Activated T-helper 2 cell treated with anti-CD3 and anti-CD28 coated beads, Interferon-gamma antibody, Interleukin-2, Interleukin-4, amounts not matched to agents 10 μg/mL and 5 μg/mL and 100 μg/mL, durations not matched to agents 14 hours and 24 hours and 36 hours (primary cell): Measurements from ENCODE around the gene ZGPAT. TPM values are rescaled to one million over a fixed set of nuclear protein-coding genes. Genes with fewer than 3 reads are reported as not detected.
A peak's percentile ranks its signal among the peaks of the same experiment; 100 is the strongest.

Source experiments
- DNase-seq: peaks from one replicate; pipeline ENCODE4 v3.0.0; 2021; ENCODE audit warnings: low spot score
- H3K27ac Mint-ChIP-seq: one replicate; pipeline ENCODE4 v1.8.0; 2021; ENCODE audit warnings: mixed read lengths
- H3K27me3 Mint-ChIP-seq: one replicate; pipeline ENCODE4 v1.8.0; 2021; ENCODE audit warnings: low read depth, mixed read lengths
- H3K36me3 Mint-ChIP-seq: one replicate; pipeline ENCODE4 v1.8.0; 2021; ENCODE audit warnings: low read depth, mixed read lengths
- H3K4me1 Mint-ChIP-seq: one replicate; pipeline ENCODE4 v1.8.0; 2021; ENCODE audit warnings: low read depth, mixed read lengths
- H3K4me3 Mint-ChIP-seq: one replicate; pipeline ENCODE4 v1.8.0; 2021; ENCODE audit warnings: low read depth, mild to moderate bottlenecking, moderate library complexity, mixed read lengths
- H3K9me3 Mint-ChIP-seq: one replicate; pipeline ENCODE4 v1.8.0; 2021; ENCODE audit warnings: mixed read lengths
- intact Hi-C: fragments of 100-400 bp; cut with micrococcal nuclease; formaldehyde crosslinking; loops from one replicate; pipeline ENCODE4 v1.15.1; 2023
- total RNA-seq: library from RNA; stranded (reverse); gene quantifications from 2 replicates; pipeline ENCODE4 v1.2.3, GENCODE V29; 2022

Gene ZGPAT
- total RNA-seq, 1 donor from 2014 or later, result 29.0 TPM

DNA sequence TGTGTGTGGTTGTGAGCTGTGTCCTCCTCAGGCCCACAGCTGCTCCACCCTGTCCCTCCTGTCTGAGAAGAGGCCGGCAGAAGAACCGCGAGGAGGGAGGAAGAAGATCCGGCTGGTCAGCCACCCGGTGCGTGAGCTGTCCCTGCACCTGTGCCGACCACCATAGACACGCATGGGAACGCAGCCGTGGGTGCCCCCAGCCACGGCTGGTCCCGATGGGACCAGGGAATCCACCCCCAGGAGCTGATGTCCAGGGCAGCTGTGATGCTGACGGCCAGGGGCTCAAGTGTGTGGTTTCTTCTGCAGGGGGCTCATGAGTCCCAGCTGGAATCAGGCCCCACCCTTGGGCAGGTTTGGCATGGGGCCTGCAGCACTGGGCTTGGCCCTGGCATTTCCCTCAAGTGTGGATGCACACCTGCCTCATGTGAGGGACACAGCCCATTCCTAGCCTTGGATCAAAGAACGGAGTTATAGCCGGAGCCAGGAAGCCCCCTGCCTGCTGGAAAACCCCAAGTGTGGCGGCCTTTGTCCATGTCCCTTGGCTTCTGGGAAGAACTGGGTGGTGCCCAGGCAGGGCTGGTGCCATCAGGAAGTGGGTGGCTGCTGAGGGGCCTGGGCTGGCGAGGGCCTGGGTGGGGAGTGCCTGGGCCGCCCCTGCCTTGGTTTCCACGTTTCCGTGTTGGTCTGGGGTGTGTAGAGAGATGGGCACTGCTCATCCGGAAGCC is 16.0 kb upstream of the ZGPAT start:
- Mint-ChIP-seq H3K9me3 (no peaks in the 10 kb centered on the region), H3K4me1 (no peaks in the 10 kb centered on the region), H3K4me3 (no peak overlapping the region), H3K36me3 (peaks cover 17% of the 10 kb centered on the region), H3K27me3 (peaks cover 1% of the 10 kb centered on the region), H3K27ac (no peak overlapping the region)
- DNase-seq, result no peak
- intact Hi-C loops, result no loop called here

DNA sequence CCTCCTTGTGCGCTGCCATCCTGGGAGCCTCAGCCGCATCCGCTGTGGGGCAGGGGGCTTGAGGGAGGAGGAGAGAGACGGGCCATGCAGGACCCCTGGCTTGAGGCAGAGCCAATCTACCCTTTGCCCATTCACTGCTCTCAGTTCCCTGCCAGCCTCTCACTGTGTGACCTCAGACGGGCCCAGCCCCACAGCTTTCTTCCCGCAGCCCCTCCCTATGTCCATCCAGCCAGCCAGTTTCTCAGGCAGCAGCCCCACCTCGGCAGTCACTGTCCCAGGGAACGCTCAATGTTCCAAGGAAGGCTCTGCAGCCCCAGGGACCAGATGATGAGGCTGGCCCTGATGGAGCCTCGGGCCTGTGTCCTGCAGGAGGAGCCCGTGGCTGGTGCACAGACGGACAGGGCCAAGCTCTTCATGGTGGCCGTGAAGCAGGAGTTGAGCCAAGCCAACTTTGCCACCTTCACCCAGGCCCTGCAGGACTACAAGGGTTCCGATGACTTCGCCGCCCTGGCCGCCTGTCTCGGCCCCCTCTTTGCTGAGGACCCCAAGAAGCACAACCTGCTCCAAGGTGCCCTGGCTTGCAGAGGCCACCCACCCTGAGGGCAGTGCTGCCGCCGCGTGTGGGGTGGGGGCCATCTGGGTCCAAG is 15.3 kb upstream of the ZGPAT start:
- H3K4me1 Mint-ChIP-seq, result no peaks in the 10 kb centered on the region
- no peak overlapping the region for H3K4me3 Mint-ChIP-seq
- H3K27ac Mint-ChIP-seq, result peak overlapping the region; percentile 17

DNA sequence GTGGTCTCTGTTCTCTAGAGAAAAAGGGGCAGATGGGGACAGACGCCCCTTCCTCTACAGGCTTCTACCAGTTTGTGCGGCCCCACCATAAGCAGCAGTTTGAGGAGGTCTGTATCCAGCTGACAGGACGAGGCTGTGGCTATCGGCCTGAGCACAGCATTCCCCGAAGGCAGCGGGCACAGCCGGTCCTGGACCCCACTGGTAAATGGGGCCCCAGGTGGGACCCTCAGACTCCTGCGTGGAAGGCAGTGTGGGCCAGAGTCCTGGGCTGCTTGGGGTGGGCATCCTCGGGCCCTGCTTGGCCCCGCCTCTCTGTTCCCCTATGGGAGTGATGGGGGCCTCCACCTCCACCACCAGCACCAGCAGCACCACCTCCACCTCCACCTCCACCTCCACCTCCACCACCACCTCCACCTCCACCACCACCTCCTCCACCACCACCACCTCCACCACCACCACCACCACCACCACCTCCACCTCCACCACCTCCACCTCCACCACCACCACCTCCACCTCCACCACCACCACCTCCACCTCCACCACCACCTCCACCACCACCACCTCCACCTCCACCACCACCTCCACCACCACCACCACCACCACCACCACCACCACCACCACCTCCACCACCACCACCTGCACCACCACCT is 14.6 kb upstream of the ZGPAT start:
- Mint-ChIP-seq H3K9me3 (no peaks in the 10 kb centered on the region), H3K4me3 (no peak overlapping the region), H3K27me3 (peaks cover 1% of the 10 kb centered on the region), H3K27ac (no peak overlapping the region), H3K36me3 (peaks cover 17% of the 10 kb centered on the region), H3K4me1 (no peaks in the 10 kb centered on the region)
- DNase-seq, result no peak
- intact Hi-C loops, result no loop called here

More for the DNA sequence above, 15.3 kb upstream of the ZGPAT start:
- Mint-ChIP-seq H3K36me3 (peaks cover 17% of the 10 kb centered on the region), H3K27me3 (peaks cover 1% of the 10 kb centered on the region), H3K9me3 (no peaks in the 10 kb centered on the region)
- intact Hi-C loops, result no loop called here
- no peak for DNase-seq

DNA sequence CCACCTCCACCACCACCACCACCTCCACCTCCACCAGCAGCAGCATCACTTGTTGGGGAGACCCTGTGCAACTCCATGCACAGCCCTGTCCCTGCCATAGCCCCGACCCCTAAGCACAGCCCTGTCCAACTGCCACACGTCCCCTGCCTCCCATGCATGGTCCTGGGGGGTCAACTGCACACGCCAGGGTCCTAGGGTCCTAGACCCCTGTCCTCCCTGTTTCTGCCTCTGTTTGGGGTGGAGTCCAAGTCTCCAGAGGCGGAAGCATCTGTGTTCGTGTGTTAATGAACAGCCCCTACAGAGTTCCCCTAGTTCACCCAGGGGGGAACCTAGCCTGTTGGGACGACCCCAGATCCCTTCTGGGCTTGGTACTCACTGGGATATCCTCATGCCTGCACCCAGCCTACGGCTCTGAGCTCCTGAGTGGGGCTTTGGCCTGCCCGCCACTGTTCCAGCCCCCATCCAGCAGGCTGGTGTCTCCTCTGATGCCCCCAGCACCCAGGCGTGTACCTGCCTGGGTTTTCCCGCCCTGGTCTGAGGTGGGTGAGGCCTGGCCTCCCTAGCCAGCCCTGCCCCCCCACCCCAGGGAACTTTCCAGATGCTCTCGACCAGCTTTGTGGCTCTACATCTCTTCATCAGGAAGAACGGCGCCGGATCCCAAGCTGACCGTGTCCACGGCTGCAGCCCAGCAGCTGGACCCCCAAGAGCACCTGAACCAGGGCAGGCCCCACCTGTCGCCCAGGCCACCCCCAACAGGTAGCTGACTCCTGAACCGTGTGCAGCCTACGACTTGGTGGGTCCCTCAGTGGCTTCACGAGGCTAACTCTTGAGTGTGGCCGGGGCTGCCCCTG is 13.9 kb upstream of the ZGPAT start:
- H3K36me3 Mint-ChIP-seq, result peaks cover 17% of the 10 kb centered on the region
- no peaks in the 10 kb centered on the region for H3K4me1 Mint-ChIP-seq
- intact Hi-C loops, result no loop called here
- no peak overlapping the region for H3K4me3 Mint-ChIP-seq
- no peak for DNase-seq
- H3K27ac Mint-ChIP-seq, result peak overlapping the region; percentile 57
- no peaks in the 10 kb centered on the region for H3K9me3 Mint-ChIP-seq
- H3K27me3 Mint-ChIP-seq, result peaks cover 1% of the 10 kb centered on the region

DNA sequence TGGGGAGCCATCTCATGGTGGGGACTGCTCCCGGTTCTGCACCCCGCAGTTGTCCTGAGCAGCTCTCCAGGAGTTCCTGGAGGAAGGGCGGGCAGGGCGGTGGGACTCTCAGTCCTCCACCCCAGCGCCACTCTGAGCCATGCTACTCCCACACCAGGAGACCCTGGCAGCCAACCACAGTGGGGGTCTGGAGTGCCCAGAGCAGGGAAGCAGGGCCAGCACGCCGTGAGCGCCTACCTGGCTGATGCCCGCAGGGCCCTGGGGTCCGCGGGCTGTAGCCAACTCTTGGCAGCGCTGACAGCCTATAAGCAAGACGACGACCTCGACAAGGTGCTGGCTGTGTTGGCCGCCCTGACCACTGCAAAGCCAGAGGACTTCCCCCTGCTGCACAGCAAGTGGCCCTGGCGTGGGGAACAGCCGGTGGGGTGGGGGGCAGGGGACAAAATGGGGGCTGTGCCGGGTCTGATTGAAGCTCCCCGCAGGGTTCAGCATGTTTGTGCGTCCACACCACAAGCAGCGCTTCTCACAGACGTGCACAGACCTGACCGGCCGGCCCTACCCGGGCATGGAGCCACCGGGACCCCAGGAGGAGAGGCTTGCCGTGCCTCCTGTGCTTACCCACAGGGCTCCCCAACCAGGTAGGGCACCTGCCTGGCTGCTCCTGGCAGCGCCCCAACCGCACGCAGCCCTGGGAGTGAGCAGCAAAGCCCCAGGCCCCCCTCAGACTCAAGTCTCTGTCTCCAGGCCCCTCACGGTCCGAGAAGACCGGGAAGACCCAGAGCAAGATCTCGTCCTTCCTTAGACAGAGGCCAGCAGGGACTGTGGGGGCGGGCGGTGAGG is 13.0 kb upstream of the ZGPAT start:
- Mint-ChIP-seq H3K27me3 (peaks cover 1% of the 10 kb centered on the region), H3K9me3 (no peaks in the 10 kb centered on the region), H3K36me3 (peaks cover 21% of the 10 kb centered on the region), H3K27ac (no peak overlapping the region), H3K4me3 (no peak overlapping the region), H3K4me1 (no peaks in the 10 kb centered on the region)
- no peak for DNase-seq
- intact Hi-C loops, result no loop called here

DNA sequence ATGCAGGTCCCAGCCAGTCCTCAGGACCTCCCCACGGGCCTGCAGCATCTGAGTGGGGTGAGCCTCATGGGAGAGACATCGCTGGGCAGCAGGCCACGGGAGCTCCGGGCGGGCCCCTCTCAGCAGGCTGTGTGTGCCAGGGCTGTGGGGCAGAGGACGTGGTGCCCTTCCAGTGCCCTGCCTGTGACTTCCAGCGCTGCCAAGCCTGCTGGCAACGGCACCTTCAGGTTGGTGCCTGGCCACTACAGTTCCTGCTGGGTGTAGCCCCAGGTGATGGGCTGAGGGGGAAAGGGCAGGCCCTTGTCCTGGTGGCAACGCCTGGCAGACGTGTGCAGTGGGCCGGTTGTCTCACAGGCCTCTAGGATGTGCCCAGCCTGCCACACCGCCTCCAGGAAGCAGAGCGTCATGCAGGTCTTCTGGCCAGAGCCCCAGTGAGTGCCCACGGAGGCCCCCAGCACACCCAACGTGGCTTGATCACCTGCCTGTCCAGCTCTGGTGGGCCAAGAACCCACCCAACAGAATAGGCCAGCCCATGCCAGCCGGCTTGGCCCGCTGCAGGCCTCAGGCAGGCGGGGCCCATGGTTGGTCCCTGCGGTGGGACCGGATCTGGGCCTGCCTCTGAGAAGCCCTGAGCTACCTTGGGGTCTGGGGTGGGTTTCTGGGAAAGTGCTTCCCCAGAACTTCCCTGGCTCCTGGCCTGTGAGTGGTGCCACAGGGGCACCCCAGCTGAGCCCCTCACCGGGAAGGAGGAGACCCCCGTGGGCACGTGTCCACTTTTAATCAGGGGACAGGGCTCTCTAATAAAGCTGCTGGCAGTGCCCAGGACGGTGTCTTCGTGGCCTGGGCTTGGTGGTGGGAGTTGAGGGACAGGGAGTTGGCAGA is 12.2 kb upstream of the ZGPAT start:
- no peaks in the 10 kb centered on the region for H3K9me3 Mint-ChIP-seq
- peaks cover 1% of the 10 kb centered on the region for H3K27me3 Mint-ChIP-seq
- H3K4me1 Mint-ChIP-seq, result no peaks in the 10 kb centered on the region
- no peak for DNase-seq
- intact Hi-C loops, result no loop called here
- H3K36me3 Mint-ChIP-seq, result peaks cover 21% of the 10 kb centered on the region
- no peak overlapping the region for H3K27ac Mint-ChIP-seq
- no peak overlapping the region for H3K4me3 Mint-ChIP-seq

DNA sequence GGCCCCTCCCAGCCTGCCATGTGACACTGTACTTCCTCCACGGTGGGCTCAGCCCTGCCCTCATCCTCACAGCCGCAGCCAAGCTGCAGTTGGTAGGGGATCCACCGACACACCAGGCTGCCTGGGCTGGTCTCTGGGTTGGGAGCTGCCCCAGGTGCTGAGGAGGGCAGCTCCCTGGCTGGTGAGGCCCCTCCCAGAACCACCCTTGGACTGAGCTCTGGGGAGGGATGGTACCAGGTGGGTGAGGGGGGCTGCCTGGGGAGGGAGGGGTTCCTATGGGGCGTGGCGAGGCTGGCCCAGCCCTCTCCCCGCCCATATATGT is 11.6 kb upstream of the ZGPAT start:
- Mint-ChIP-seq H3K9me3 (no peaks in the 10 kb centered on the region), H3K27me3 (peaks cover 1% of the 10 kb centered on the region), H3K36me3 (peaks cover 21% of the 10 kb centered on the region), H3K4me1 (no peaks in the 10 kb centered on the region), H3K27ac (no peak overlapping the region), H3K4me3 (no peak overlapping the region)
- no peak for DNase-seq
- intact Hi-C loops, result no loop called here

DNA sequence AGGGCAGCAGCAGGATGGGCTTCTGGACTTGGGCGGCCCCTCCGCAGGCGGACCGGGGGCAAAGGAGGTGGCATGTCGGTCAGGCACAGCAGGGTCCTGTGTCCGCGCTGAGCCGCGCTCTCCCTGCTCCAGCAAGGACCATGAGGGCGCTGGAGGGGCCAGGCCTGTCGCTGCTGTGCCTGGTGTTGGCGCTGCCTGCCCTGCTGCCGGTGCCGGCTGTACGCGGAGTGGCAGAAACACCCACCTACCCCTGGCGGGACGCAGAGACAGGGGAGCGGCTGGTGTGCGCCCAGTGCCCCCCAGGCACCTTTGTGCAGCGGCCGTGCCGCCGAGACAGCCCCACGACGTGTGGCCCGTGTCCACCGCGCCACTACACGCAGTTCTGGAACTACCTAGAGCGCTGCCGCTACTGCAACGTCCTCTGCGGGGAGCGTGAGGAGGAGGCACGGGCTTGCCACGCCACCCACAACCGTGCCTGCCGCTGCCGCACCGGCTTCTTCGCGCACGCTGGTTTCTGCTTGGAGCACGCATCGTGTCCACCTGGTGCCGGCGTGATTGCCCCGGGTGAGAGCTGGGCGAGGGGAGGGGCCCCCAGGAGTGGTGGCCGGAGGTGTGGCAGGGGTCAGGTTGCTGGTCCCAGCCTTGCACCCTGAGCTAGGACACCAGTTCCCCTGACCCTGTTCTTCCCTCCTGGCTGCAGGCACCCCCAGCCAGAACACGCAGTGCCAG is 11.0 kb upstream of the ZGPAT start, which contains the start of gene TNFRSF6B:
Gene TNFRSF6B, plus strand, starts transcription at position 25 of the 729 bp plus-strand sequence. Its CDS starts 116 bp downstream, at position 141.
- intact Hi-C loops, result no loop called here
- no peak for DNase-seq
- H3K36me3 Mint-ChIP-seq, result peaks cover 21% of the 10 kb centered on the region
- H3K4me3 Mint-ChIP-seq, result no peak within 1 kb of the TSS
- H3K4me1 Mint-ChIP-seq, result no peaks in the 10 kb centered on the region
- H3K9me3 Mint-ChIP-seq, result no peaks in the 10 kb centered on the region
- peaks cover 1% of the 10 kb centered on the region for H3K27me3 Mint-ChIP-seq
- H3K27ac Mint-ChIP-seq, result no peak within 1 kb of the TSS

DNA sequence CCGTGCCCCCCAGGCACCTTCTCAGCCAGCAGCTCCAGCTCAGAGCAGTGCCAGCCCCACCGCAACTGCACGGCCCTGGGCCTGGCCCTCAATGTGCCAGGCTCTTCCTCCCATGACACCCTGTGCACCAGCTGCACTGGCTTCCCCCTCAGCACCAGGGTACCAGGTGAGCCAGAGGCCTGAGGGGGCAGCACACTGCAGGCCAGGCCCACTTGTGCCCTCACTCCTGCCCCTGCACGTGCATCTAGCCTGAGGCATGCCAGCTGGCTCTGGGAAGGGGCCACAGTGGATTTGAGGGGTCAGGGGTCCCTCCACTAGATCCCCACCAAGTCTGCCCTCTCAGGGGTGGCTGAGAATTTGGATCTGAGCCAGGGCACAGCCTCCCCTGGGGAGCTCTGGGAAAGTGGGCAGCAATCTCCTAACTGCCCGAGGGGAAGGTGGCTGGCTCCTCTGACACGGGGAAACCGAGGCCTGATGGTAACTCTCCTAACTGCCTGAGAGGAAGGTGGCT is 10.4 kb upstream of the ZGPAT start:
- DNase-seq, result no peak
- Mint-ChIP-seq H3K4me1 (no peaks in the 10 kb centered on the region), H3K4me3 (no peak overlapping the region), H3K9me3 (no peaks in the 10 kb centered on the region), H3K27me3 (peaks cover 1% of the 10 kb centered on the region), H3K27ac (no peak overlapping the region), H3K36me3 (peaks cover 20% of the 10 kb centered on the region)
- intact Hi-C loops, result no loop called here

DNA sequence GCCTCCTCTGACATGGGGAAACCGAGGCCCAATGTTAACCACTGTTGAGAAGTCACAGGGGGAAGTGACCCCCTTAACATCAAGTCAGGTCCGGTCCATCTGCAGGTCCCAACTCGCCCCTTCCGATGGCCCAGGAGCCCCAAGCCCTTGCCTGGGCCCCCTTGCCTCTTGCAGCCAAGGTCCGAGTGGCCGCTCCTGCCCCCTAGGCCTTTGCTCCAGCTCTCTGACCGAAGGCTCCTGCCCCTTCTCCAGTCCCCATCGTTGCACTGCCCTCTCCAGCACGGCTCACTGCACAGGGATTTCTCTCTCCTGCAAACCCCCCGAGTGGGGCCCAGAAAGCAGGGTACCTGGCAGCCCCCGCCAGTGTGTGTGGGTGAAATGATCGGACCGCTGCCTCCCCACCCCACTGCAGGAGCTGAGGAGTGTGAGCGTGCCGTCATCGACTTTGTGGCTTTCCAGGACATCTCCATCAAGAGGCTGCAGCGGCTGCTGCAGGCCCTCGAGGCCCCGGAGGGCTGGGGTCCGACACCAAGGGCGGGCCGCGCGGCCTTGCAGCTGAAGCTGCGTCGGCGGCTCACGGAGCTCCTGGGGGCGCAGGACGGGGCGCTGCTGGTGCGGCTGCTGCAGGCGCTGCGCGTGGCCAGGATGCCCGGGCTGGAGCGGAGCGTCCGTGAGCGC is 9.8 kb upstream of the ZGPAT start:
- DNase-seq, result no peak
- no peak overlapping the region for H3K27ac Mint-ChIP-seq
- no peaks in the 10 kb centered on the region for H3K9me3 Mint-ChIP-seq
- H3K4me1 Mint-ChIP-seq, result no peaks in the 10 kb centered on the region
- no peak overlapping the region for H3K4me3 Mint-ChIP-seq
- intact Hi-C loops, result no loop called here
- peaks cover 17% of the 10 kb centered on the region for H3K36me3 Mint-ChIP-seq
- H3K27me3 Mint-ChIP-seq, result peaks cover 1% of the 10 kb centered on the region
